ENCODE results near the gene WTIP. TPM values are rescaled to one million over a fixed set of nuclear protein-coding genes. Genes with fewer than 3 reads are reported as not detected.
"Not testable (repeated sequence)": the region's sequence is repeated elsewhere in the genome, so short reads cannot be mapped to it uniquely, and the experiment has no call there.

Gene WTIP
- not detected for polyA plus RNA-seq

DNA sequence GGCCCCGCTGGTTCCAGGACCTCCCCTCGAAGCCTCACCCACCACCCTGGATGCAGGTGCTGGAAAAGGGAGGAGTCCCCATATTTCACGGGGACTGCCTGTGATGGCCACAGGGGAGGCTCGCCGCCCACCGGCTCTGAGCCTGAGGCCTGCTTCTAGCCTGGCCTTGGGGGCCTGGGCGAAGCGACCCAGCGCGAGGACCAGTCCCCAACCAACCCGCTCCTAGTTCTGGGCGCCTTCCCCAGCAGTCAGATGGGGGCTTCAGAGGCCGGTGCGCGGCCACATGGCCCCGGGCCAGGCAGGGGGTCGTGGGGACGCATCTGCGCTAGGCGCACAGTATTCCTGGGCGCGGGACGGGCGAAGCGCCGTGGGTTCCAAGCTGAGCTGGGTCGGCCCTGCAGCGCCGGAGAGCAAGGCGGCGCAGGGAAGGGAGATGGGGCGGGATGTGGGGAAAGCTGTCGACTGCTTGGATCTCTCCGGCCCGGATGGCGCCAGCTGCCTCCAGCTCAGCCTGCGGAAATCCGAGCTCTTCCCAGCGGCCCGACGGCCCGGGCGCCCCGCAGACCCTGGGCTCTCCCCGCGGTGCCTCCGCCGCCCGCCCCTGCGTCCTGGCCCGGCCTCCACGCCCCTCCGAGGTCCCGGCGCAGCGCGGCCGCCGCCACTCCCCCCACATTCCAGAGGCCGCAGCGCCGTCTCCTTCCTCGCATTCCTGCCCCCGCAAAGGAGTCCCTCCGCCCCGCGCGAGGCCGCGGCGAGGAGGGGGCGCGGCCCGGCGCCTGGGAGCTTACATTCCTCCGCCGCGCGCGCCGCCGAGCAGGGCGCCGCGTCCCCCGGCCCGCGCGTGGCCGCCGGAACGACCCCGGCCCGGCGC, at the start of gene WTIP:
WTIP (plus strand) TSS at position 788 of the 871 bp plus-strand sequence. CDS start 217 bp downstream, outside the sequence.
- Mint-ChIP-seq H3K9me3 (no peaks in the 10 kb centered on the region), H3K4me1 (no peaks in the 10 kb centered on the region), H3K4me3 (peak within 1 kb of the TSS in 1 of 4 donors; percentile 32), H3K27ac (no peak within 1 kb of the TSS), H3K27me3 (peaks cover 33% of the 10 kb centered on the region), H3K36me3 (peaks cover 2% of the 10 kb centered on the region)

DNA sequence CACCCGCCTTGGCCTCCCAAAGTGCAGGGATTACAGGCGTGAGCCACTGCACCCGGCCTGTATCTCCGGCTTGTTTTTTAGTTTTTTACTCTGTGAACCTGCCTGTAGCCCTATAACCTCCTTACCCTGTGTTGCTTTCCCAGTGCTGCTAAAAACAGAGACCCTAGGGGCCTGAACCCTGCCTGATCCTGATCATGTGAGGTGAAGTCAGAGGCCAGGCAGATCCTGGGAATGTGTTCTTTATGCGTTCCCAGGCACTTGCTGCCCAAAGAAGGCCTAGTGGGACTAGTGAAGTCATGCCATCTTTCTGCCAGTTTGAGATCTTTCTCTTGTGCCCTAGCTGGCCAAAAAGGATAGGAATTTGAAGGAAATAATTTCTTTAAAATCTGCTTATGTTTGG, 48.8 kb upstream of the WTIP start:
- Mint-ChIP-seq H3K4me1 (peaks cover 15 to 26% (median 23%) of the 10 kb centered on the region in 3 donors), H3K36me3 (no peaks in the 10 kb centered on the region), H3K9me3 (no peaks in the 10 kb centered on the region), H3K27me3 (no peaks in the 10 kb centered on the region), H3K4me3 (no peak overlapping the region), H3K27ac (peak overlapping the region in 1 of 3 donors; percentile 51)

DNA sequence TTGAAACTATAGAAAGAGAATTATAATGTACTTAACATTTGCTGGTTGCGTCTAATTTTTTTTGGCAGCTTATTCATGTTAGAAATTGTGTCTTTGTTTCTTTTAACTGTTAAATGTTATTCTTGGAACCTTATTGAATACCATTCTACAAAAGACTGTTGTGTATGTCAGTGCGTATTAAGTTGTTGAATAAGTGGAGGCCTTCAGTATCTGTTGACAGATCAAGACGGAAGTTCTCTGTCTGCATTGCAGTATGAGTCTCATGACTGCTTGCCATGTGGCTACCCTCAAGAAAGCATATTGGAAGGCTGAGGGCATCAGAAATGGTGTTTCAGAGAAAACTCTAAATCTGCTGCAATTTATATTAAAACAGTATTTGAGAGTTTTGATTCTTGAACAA, 44.8 kb upstream of the WTIP start:
- Mint-ChIP-seq H3K36me3 (peaks cover 2% of the 10 kb centered on the region), H3K4me1 (peaks cover 4 to 9% (median 6%) of the 10 kb centered on the region in 3 donors), H3K27ac (no peak overlapping the region), H3K27me3 (no peaks in the 10 kb centered on the region), H3K9me3 (no peaks in the 10 kb centered on the region), H3K4me3 (no peak overlapping the region)

DNA sequence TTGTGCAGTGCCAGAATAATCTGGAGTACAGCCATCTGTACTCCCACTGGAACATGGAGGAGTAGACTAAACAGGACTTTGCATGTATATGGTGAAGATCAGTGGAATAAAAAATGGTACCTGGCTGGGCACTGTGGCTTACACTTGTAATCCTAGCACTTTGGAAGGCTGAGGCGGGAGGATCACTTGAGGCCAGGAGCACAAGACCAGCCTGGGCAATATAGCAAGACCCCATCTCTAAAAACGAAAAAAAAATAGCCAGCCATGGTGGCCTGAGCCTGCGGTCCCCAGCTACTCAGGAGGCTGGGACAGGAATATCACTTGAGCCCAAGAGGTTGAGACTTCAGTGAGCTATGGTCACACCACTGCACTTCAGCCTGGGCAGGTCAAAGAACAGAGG, 33.4 kb upstream of the WTIP start:
- H3K36me3 Mint-ChIP-seq, result peaks cover 10% of the 10 kb centered on the region

DNA sequence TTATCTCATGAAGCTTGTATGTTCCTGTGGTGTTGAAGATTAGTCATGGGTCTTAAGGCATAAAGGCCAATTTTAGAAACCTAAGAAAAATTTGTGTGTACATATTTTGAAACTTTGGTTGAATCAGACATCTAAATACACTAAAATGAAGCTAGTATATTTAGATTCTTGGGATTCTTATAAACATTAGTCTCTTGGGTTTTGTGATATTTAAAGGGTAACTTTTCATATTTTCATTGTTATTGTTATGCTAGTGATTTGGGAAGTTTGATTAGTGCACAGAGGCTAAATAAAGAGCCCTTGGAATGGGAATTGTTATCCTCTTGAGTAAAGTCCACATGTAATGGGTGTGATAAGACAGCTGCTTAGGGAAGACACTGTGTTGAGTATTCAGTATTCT, 28.8 kb upstream of the WTIP start:
- Mint-ChIP-seq H3K27me3 (no peaks in the 10 kb centered on the region), H3K36me3 (peaks cover 7% of the 10 kb centered on the region), H3K4me1 (no peaks in the 10 kb centered on the region), H3K9me3 (no peaks in the 10 kb centered on the region), H3K4me3 (no peak overlapping the region), H3K27ac (peak overlapping the region in 2 of 3 donors; percentile 30 to 59)

More for the DNA sequence above, 33.4 kb upstream of the WTIP start:
- H3K4me3 Mint-ChIP-seq, result no peak overlapping the region
- H3K4me1 Mint-ChIP-seq, result no peaks in the 10 kb centered on the region
- H3K27ac Mint-ChIP-seq, result no peak overlapping the region
- H3K9me3 Mint-ChIP-seq, result no peaks in the 10 kb centered on the region
- no peaks in the 10 kb centered on the region for H3K27me3 Mint-ChIP-seq

DNA sequence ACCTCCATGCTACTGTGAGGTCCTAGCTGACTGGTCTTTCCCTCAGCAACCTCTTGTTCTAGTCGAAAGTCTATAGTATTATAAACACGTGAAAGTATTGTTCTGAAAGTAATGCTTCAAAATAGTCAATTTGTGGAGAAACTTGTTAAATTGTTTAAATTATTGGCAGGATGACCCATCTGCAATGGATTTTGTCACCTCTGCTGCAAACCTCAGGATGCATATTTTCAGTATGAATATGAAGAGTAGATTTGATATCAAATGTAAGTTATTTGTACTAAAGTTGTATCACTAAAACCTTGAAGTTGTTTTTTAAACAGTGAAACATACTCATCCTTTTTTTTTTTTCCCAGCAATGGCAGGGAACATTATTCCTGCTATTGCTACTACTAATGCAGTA, 27.5 kb upstream of the WTIP start:
- Mint-ChIP-seq H3K27ac (no peak overlapping the region), H3K4me1 (no peaks in the 10 kb centered on the region), H3K4me3 (no peak overlapping the region), H3K9me3 (no peaks in the 10 kb centered on the region), H3K36me3 (peaks cover 9% of the 10 kb centered on the region), H3K27me3 (no peaks in the 10 kb centered on the region)

DNA sequence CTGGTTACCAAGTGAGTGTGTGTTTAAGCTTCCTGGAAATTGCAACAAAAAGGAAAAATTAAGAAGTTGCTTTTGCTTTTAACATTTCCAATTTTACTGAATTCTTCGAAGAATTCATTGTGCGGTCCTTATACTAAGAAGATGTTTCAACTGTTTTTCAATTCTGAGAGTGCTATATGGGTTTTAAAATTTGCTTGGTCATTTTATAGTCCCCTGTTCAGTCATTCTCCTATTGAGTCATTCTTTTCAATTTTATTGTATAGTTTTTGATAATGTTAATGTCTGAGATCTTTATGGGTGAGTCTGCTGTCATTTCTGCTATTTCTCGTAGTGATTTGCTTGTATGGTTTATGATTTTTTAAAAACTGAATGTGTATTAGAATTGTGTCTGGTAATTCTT, 26.9 kb upstream of the WTIP start:
- no peak overlapping the region for H3K4me3 Mint-ChIP-seq
- H3K9me3 Mint-ChIP-seq, result no peaks in the 10 kb centered on the region
- no peaks in the 10 kb centered on the region for H3K4me1 Mint-ChIP-seq
- no peak overlapping the region for H3K27ac Mint-ChIP-seq
- peaks cover 9% of the 10 kb centered on the region for H3K36me3 Mint-ChIP-seq
- no peaks in the 10 kb centered on the region for H3K27me3 Mint-ChIP-seq

DNA sequence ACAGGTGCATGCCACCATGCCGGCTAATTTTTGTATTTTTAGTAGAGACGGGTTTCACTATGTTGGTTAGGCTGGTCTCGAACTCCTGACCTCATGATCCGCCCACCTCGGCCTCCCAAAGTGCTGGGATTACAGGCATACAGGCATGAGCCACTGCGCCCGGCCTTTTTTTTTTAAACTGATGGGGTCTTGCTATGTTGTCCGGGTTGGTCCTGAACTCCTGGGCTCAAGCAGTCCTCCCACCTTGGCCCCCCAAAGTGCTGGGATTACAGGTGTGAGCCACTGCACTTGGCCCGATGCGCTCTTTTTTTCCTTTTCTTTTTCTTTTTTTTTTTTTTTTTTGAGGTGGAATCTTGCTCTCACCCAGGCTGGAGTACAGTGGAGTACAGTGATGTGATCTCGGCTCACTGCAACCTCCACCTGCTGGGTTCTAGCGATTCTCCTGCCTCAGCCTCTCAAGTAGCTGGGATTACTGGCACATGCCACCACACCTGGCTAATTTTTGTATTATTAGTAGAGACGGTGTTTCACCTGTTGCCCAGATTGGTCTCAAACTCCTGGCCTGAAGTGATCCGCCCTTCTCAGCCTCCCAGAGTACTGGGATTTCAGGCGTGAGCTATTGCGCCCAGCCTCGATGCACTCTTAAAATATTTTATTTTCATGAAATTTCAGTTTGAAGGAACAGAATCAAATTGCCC, 25.6 kb upstream of the WTIP start:
- H3K9me3 Mint-ChIP-seq, H3K4me1 Mint-ChIP-seq, H3K27ac Mint-ChIP-seq, H3K4me3 Mint-ChIP-seq, H3K27me3 Mint-ChIP-seq, H3K36me3 Mint-ChIP-seq: not testable (repeated sequence)

DNA sequence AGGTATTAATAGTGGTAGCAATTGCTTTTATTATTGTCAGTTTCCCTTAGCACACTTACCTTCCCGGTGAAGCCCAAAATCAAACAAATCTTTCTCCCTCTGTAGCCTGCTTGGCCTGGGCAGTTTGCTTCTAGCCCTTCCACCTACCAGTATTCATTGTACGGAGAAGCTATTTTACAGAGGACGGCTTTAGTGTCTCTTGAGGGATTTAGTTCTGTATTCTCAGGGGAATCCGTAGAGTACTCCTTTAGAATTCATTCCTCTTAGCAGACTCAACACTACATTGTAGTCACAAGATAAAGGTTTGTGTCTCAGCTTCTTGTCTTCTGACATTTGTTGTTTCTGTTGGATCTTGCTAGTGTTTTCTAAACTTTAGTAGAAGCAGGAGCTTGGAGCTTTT, 24.1 kb upstream of the WTIP start:
- no peaks in the 10 kb centered on the region for H3K27me3 Mint-ChIP-seq
- H3K27ac Mint-ChIP-seq, result no peak overlapping the region
- no peaks in the 10 kb centered on the region for H3K9me3 Mint-ChIP-seq
- peaks cover 0 to 2% (median 0%) of the 10 kb centered on the region in 3 donors for H3K4me1 Mint-ChIP-seq
- H3K36me3 Mint-ChIP-seq, result peaks cover 9% of the 10 kb centered on the region
- H3K4me3 Mint-ChIP-seq, result no peak overlapping the region

DNA sequence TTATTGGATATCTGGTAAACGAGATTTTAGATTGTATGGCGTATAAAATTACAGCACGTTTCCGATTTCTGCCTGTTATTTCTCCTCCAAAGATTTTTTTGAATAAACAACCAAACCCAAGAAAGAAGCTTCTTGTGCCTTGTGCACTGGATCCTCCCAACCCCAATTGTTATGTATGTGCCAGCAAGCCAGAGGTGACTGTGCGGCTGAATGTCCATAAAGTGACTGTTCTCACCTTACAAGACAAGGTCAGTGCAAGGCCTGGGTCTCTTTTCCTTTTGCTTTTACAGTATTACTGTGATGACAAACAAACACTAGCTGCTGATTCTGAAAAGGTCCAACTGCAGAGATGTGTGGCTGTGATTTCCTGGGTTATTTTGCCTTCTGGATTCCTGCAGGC, 22.9 kb upstream of the WTIP start:
- Mint-ChIP-seq H3K36me3 (peaks cover 6% of the 10 kb centered on the region), H3K4me1 (peaks cover 0 to 2% (median 0%) of the 10 kb centered on the region in 3 donors), H3K27ac (no peak overlapping the region), H3K4me3 (no peak overlapping the region), H3K9me3 (no peaks in the 10 kb centered on the region), H3K27me3 (no peaks in the 10 kb centered on the region)

DNA sequence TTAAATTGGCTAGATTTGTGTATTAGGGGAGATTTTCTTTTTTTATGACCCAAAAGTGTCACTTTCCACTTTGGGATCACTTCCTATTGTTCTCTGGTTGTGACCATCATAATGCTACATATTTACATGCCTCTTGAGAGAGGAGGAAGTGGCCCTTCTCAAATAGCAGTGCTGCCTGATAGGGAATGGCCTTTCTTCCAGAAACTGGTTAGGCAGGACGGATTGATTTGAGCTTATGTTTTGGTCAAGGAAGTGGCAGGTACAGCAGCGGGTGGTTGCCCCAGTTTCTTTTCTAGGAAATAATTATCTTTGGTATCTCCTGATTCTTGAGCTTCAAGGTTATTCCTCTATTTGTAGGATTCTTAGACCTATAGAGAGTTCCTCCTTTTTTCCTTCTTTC, 21.9 kb upstream of the WTIP start:
- Mint-ChIP-seq H3K9me3 (no peaks in the 10 kb centered on the region), H3K36me3 (peaks cover 6% of the 10 kb centered on the region), H3K27ac (no peak overlapping the region), H3K4me3 (no peak overlapping the region), H3K4me1 (peaks cover 0 to 2% (median 0%) of the 10 kb centered on the region in 3 donors), H3K27me3 (no peaks in the 10 kb centered on the region)

DNA sequence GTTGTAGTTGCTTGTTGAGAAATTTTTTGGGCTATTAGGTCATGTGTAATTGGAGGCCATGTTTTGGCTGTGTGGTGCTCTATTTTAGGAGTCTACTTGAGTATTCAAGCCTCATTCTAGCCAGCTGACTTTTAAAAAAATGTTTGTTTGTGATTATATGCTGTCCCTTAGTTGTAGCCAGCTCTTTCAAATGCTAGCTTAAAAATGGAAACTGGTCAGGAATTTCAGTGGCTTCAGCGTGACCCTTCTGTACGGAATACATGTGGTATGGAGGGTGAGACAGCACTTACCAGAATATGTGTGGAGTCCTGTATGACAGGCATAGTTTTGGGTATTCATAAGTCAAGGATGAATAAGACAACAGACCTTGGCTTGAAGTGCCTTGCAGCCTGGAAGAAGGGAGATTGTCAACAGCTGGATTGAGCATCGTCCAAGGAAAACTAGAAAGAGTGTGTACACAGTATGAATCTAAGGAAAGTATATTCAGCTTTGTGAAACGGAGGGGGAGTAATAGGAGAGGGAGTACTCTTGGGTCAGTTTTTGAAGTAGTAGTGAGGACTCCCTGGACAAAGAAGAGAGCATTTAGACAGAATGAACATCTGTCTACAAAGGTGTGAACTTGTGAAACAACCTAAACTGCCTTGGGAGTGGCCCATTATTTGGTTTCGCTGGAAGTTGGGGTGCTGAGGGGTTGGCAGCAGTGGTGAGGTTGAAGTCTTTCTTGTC, 20.0 kb upstream of the WTIP start:
- no peak overlapping the region for H3K27ac Mint-ChIP-seq

DNA sequence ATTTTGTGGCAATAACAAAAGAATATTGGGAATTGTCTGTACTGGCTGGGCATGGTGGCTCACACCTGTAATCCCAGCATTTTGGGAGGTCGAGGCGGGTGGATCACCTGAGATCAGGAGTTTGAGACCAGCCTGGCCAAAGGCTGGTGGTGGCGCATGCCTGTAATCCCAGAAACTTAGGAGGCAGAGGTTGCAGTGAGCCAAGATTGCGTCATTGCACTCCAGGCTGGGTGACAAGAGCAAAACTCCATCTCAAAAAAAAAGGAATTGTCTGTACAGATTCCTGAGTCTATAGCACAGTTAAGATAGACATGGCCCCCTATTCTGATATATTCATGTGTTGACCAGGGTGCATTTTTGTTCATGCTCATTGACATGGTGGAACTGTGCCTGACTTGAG, 16.8 kb upstream of the WTIP start:
- H3K4me1 Mint-ChIP-seq, H3K27me3 Mint-ChIP-seq, H3K4me3 Mint-ChIP-seq: not testable (repeated sequence)

More for the DNA sequence above, 20.0 kb upstream of the WTIP start:
- Mint-ChIP-seq H3K9me3 (no peaks in the 10 kb centered on the region), H3K4me3 (no peak overlapping the region), H3K36me3 (peaks cover 6% of the 10 kb centered on the region), H3K27me3 (no peaks in the 10 kb centered on the region), H3K4me1 (peaks cover 0 to 2% (median 0%) of the 10 kb centered on the region in 3 donors)

DNA sequence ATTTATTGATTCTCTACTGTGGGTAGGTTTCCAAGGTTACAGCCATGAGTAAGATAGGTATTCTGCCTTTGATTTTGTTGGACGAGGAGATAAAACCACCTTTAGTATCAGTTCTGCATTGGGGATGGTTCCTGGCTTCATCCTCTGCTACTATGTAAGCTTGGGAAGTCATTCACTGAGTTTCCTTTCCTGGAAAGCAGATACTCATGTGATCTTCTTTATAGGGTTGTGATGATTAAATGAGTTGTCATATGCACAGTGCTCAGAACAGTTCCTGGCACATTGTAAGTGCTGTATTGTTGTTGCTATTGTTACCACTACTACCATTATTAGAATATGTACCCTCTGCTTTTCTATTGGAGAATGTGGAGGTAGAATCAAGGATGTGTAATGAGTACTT, 13.1 kb upstream of the WTIP start:
- no peak overlapping the region for H3K27ac Mint-ChIP-seq
- H3K9me3 Mint-ChIP-seq, result no peaks in the 10 kb centered on the region
- H3K27me3 Mint-ChIP-seq, result no peaks in the 10 kb centered on the region
- H3K36me3 Mint-ChIP-seq, result peaks cover 8% of the 10 kb centered on the region
- H3K4me3 Mint-ChIP-seq, result no peak overlapping the region
- peaks cover 0 to 1% (median 0%) of the 10 kb centered on the region in 3 donors for H3K4me1 Mint-ChIP-seq

More for the DNA sequence above, 16.8 kb upstream of the WTIP start:
- H3K9me3 Mint-ChIP-seq, H3K27ac Mint-ChIP-seq, H3K36me3 Mint-ChIP-seq: not testable (repeated sequence)

DNA sequence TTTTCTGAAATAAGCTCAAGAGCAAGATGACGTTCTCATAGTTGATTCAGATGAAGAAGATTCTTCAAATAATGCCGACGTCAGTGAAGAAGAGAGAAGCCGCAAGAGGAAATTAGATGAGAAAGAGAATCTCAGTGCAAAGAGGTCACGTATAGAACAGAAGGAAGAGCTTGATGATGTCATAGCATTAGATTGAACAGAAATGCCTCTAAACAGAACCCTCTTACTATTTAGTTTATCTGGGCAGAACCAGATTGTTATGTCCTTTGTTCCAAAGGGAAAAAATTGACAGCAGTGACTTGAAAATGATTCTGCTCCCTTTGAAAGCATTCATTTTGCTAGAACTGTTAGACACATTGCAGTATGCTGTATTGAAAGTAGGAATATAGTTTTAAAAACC, 12.5 kb upstream of the WTIP start:
- not testable (repeated sequence) for H3K27me3 Mint-ChIP-seq, H3K36me3 Mint-ChIP-seq, H3K4me1 Mint-ChIP-seq, H3K9me3 Mint-ChIP-seq, H3K4me3 Mint-ChIP-seq, H3K27ac Mint-ChIP-seq

Data from IgD-negative memory B cell (primary cell).